ENCODE data around the gene SCG2. TPM values are rescaled to one million over a fixed set of nuclear protein-coding genes. Genes with fewer than 3 reads are reported as not detected.

Gene SCG2
- total and polyA plus RNA-seq, 4 donors, result 1.5 to 6.0 (median 2.9) TPM

DNA sequence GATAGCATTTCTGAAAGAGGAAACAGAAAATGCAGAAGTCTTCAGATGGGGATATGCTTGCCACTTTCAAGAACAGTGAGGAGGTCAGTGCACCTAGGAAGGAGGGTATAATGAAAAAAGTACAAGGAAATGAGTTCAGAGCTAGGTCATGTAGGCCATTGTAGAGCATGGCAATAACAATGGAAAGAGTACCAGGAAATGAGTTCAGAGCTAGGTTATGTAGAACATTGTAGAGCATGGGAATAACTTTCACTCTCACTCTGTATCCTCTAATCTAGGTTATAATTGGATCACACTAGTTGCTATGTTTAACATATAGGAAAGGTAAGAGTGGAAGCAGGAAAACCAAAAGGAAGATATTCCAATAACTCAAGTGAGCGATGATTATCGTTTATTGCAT is 12.3 kb downstream of the SCG2 start:
- WGBS, 2 donors, result 94% methylated on average over 2 of the region's 2 CpGs
- intact Hi-C loops (cut with DNase I), result no loop called here
- no peaks in the 10 kb centered on the region for H3K27me3 ChIP-seq (ENCODE audit: control insufficient read depth in 1 of 2, insufficient read depth in 2 of 2, low read length in 1 of 2)
- DNase-seq, result no peak
- no peaks in the 10 kb centered on the region for H3K9me3 ChIP-seq (ENCODE audit: control insufficient read depth, low read length)
- peaks cover 0 to 1% of the 10 kb centered on the region in 2 donors for H3K4me1 ChIP-seq (ENCODE audit: control insufficient read depth in 1 of 2, insufficient read depth in 2 of 2, low read length in 2 of 2)
- no peaks in the 10 kb centered on the region for H3K36me3 ChIP-seq (ENCODE audit: control insufficient read depth in 1 of 2, insufficient read depth in 2 of 2, low read length in 1 of 2)
- H3K27ac ChIP-seq (ENCODE audit: low read depth in 1 of 2, low read length in 2 of 2), result no peak overlapping the region
- ATAC-seq (ENCODE audit: low FRiP score), result no peak
- H3K4me3 ChIP-seq (ENCODE audit: low read length in 2 of 2), result no peak overlapping the region

DNA sequence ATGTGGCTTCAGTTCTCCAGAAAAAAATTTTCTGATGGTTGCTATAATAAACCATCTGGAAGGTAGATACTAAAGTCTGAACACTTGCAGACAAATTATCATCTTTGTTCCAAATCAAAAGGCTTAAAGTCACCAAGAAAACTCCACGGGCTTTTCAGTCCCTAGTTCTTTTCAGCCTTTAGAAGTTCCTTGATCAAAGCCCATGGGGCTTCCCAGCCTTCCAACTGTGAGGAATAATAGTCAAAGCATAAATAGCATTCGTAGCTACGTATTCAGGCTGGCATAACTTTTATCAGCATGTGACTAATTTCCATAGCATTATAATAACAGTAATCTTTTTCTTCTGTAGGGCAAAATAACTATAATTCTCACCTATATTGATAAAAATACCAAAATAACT is 13.9 kb downstream of the SCG2 start:
- H3K27me3 ChIP-seq (ENCODE audit: control insufficient read depth in 1 of 2, insufficient read depth in 2 of 2, low read length in 1 of 2), result no peaks in the 10 kb centered on the region
- no peaks in the 10 kb centered on the region for H3K36me3 ChIP-seq (ENCODE audit: control insufficient read depth in 1 of 2, insufficient read depth in 2 of 2, low read length in 1 of 2)
- intact Hi-C loops (cut with DNase I), result no loop called here
- WGBS, 2 donors, result 44 to 45% methylated on average over 3 of the region's 3 CpGs
- no peak overlapping the region for H3K27ac ChIP-seq (ENCODE audit: low read depth in 1 of 2, low read length in 2 of 2)
- H3K4me3 ChIP-seq (ENCODE audit: low read length in 2 of 2), result no peak overlapping the region
- no peaks in the 10 kb centered on the region for H3K9me3 ChIP-seq (ENCODE audit: control insufficient read depth, low read length)
- no peak for ATAC-seq (ENCODE audit: low FRiP score)
- no peak for DNase-seq
- H3K4me1 ChIP-seq (ENCODE audit: control insufficient read depth in 1 of 2, insufficient read depth in 2 of 2, low read length in 2 of 2), result peaks cover 0 to 1% of the 10 kb centered on the region in 2 donors

GRCh38 chr2:223587301-223587700 is 14.9 kb downstream of the SCG2 start:
- Histone ChIP-seq H3K4me1 (ENCODE audit: control insufficient read depth in 1 of 2, insufficient read depth in 2 of 2, low read length in 2 of 2) (no peaks in the 10 kb centered on the region), H3K4me3 (ENCODE audit: low read length in 2 of 2) (no peak overlapping the region), H3K9me3 (ENCODE audit: control insufficient read depth, low read length) (no peaks in the 10 kb centered on the region), H3K36me3 (ENCODE audit: control insufficient read depth in 1 of 2, insufficient read depth in 2 of 2, low read length in 1 of 2) (no peaks in the 10 kb centered on the region), H3K27ac (ENCODE audit: low read depth in 1 of 2, low read length in 2 of 2) (no peak overlapping the region), H3K27me3 (ENCODE audit: control insufficient read depth in 1 of 2, insufficient read depth in 2 of 2, low read length in 1 of 2) (no peaks in the 10 kb centered on the region)
- ATAC-seq (ENCODE audit: low FRiP score) (no peak), DNase-seq (no peak)
- WGBS, 2 donors, result 54% methylated on average over 3 of the region's 3 CpGs
- intact Hi-C loops (cut with DNase I), result no loop called here

DNA sequence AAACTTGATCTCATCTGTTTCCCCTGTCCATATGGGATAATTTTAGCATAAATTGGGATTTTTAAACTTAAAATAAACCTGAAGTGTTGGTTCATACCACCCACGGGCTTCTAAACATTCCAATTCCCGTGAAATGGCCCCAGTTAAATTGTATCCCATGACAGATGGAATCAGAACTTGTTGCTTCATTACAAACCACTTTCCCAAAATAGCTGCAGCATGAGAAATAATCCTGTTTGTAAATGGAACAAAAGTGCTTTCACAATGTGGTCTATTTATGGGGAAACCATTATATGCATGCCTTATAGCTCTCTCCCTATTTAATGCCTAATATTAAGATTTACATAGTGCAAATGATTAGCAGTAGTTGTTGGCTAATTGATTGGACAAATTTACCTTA is 15.9 kb downstream of the SCG2 start:
- H3K27me3 ChIP-seq (ENCODE audit: control insufficient read depth in 1 of 2, insufficient read depth in 2 of 2, low read length in 1 of 2), result no peaks in the 10 kb centered on the region
- no peaks in the 10 kb centered on the region for H3K36me3 ChIP-seq (ENCODE audit: control insufficient read depth in 1 of 2, insufficient read depth in 2 of 2, low read length in 1 of 2)
- H3K9me3 ChIP-seq (ENCODE audit: control insufficient read depth, low read length), result no peaks in the 10 kb centered on the region
- 27 to 32% methylated on average over 2 of the region's 2 CpGs for WGBS, 2 donors
- H3K4me3 ChIP-seq (ENCODE audit: low read length in 2 of 2), result no peak overlapping the region
- ATAC-seq (ENCODE audit: low FRiP score), result no peak
- DNase-seq, result no peak
- H3K4me1 ChIP-seq (ENCODE audit: control insufficient read depth in 1 of 2, insufficient read depth in 2 of 2, low read length in 2 of 2), result no peaks in the 10 kb centered on the region
- H3K27ac ChIP-seq (ENCODE audit: low read depth in 1 of 2, low read length in 2 of 2), result no peak overlapping the region
- intact Hi-C loops (cut with DNase I), result no loop called here

DNA sequence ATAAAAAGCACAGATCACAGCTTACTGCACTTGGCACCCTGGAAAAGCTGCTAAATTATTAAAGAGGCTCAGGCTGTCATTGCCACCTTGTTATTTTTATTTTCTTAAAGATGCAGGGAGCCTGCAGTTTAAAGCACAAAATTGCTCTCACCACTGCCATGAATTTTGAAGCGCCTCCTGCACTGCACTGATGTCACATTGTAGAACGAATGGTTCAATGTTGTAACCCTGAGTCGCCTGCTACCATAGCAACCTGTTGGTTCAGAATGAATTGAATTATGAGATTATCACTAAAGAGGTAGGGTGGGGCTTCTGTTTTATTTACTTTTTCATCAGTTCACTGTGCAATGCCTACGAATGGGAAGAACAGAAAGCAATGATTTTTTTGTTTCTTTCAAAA is 16.5 kb downstream of the SCG2 start:
- intact Hi-C loops (cut with DNase I), result no loop called here
- ATAC-seq (ENCODE audit: low FRiP score) (no peak), DNase-seq (no peak)
- Histone ChIP-seq H3K9me3 (ENCODE audit: control insufficient read depth, low read length) (no peaks in the 10 kb centered on the region), H3K4me3 (ENCODE audit: low read length in 2 of 2) (no peak overlapping the region), H3K36me3 (ENCODE audit: control insufficient read depth in 1 of 2, insufficient read depth in 2 of 2, low read length in 1 of 2) (no peaks in the 10 kb centered on the region), H3K27me3 (ENCODE audit: control insufficient read depth in 1 of 2, insufficient read depth in 2 of 2, low read length in 1 of 2) (no peaks in the 10 kb centered on the region), H3K27ac (ENCODE audit: low read depth in 1 of 2, low read length in 2 of 2) (no peak overlapping the region), H3K4me1 (ENCODE audit: control insufficient read depth in 1 of 2, insufficient read depth in 2 of 2, low read length in 2 of 2) (no peaks in the 10 kb centered on the region)
- 45 to 55% methylated on average over 4 of the region's 4 CpGs for WGBS, 2 donors

DNA sequence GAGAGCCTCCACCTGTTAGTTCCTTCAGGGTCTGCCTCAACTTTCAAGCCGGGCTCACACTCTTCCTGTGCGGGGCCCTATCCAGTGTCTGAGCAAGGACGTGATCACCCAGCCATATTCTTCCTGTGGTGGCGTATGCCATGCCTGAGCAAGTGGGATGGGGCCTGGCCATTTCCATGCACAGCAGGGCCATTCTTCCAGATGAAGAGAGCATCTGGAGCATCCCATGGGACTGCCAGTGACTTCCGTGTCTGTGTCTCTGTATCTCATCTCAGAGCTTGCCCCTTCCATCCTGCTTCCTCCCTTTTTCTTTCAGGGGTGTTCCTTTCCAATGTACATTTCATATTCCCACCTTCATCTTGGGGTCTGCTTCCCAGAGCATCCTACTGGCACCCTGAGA is 20.2 kb downstream of the SCG2 start:
- no peak for DNase-seq
- 94 to 95% methylated on average over 5 of the region's 5 CpGs for WGBS, 2 donors
- H3K27ac ChIP-seq (ENCODE audit: low read depth in 1 of 2, low read length in 2 of 2), result no peak overlapping the region
- no peak for ATAC-seq (ENCODE audit: low FRiP score)
- H3K4me3 ChIP-seq (ENCODE audit: low read length in 2 of 2), result no peak overlapping the region
- no peaks in the 10 kb centered on the region for H3K9me3 ChIP-seq (ENCODE audit: control insufficient read depth, low read length)
- intact Hi-C loops (cut with DNase I), result no loop called here
- H3K27me3 ChIP-seq (ENCODE audit: control insufficient read depth in 1 of 2, insufficient read depth in 2 of 2, low read length in 1 of 2), result no peaks in the 10 kb centered on the region
- no peaks in the 10 kb centered on the region for H3K36me3 ChIP-seq (ENCODE audit: control insufficient read depth in 1 of 2, insufficient read depth in 2 of 2, low read length in 1 of 2)
- H3K4me1 ChIP-seq (ENCODE audit: control insufficient read depth in 1 of 2, insufficient read depth in 2 of 2, low read length in 2 of 2), result no peaks in the 10 kb centered on the region

GRCh38 chr2:223580951-223581350 is 21.2 kb downstream of the SCG2 start:
- H3K4me3 ChIP-seq (ENCODE audit: low read length in 2 of 2), result no peak overlapping the region
- intact Hi-C loops (cut with DNase I), result no loop called here
- no peak for DNase-seq
- ATAC-seq (ENCODE audit: low FRiP score), result no peak
- H3K9me3 ChIP-seq (ENCODE audit: control insufficient read depth, low read length), result no peaks in the 10 kb centered on the region
- no peaks in the 10 kb centered on the region for H3K36me3 ChIP-seq (ENCODE audit: control insufficient read depth in 1 of 2, insufficient read depth in 2 of 2, low read length in 1 of 2)
- H3K27me3 ChIP-seq (ENCODE audit: control insufficient read depth in 1 of 2, insufficient read depth in 2 of 2, low read length in 1 of 2), result no peaks in the 10 kb centered on the region
- WGBS, 2 donors, result 28 to 31% methylated on average over 6 of the region's 6 CpGs
- H3K4me1 ChIP-seq (ENCODE audit: control insufficient read depth in 1 of 2, insufficient read depth in 2 of 2, low read length in 2 of 2), result no peaks in the 10 kb centered on the region
- H3K27ac ChIP-seq (ENCODE audit: low read depth in 1 of 2, low read length in 2 of 2), result no peak overlapping the region

- no peak overlapping the region for H3K4me3 ChIP-seq (ENCODE audit: low read length in 2 of 2)
- ATAC-seq (ENCODE audit: low FRiP score) (no peak), DNase-seq (no peak)
- WGBS, 2 donors, result 95 to 98% methylated on average over 1 of the region's 1 CpG
- H3K36me3 ChIP-seq (ENCODE audit: control insufficient read depth in 1 of 2, insufficient read depth in 2 of 2, low read length in 1 of 2), result no peaks in the 10 kb centered on the region
- H3K4me1 ChIP-seq (ENCODE audit: control insufficient read depth in 1 of 2, insufficient read depth in 2 of 2, low read length in 2 of 2), result no peaks in the 10 kb centered on the region
- no peaks in the 10 kb centered on the region for H3K27me3 ChIP-seq (ENCODE audit: control insufficient read depth in 1 of 2, insufficient read depth in 2 of 2, low read length in 1 of 2)
- H3K27ac ChIP-seq (ENCODE audit: low read depth in 1 of 2, low read length in 2 of 2), result no peak overlapping the region
- no peaks in the 10 kb centered on the region for H3K9me3 ChIP-seq (ENCODE audit: control insufficient read depth, low read length)
- intact Hi-C loops (cut with DNase I), result no loop called here
Measured at GRCh38 chr2:223578846-223579245, 23.3 kb downstream of the SCG2 start.

DNA sequence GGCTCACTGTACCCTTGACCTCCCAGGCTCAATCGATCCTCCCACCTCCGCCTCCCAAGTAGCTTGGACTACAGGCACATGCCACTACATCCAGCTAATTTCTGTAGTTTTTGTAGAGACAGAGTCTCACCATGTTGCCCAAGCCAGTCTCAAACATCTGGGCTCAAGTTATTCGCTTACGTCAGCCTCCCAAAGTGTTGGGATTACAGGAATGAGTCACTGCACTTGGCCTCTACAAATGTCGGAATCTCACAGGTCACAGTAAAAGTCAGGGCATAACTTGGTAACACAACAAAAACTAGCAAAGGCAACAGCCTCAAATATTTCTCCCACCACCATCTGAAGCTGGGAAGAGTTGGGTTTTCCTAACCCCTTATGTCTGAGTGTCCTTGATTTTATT is 25.3 kb downstream of the SCG2 start:
- Histone ChIP-seq H3K4me1 (ENCODE audit: control insufficient read depth in 1 of 2, insufficient read depth in 2 of 2, low read length in 2 of 2) (no peaks in the 10 kb centered on the region), H3K9me3 (ENCODE audit: control insufficient read depth, low read length) (no peaks in the 10 kb centered on the region), H3K27ac (ENCODE audit: low read depth in 1 of 2, low read length in 2 of 2) (no peak overlapping the region), H3K4me3 (ENCODE audit: low read length in 2 of 2) (no peak overlapping the region), H3K27me3 (ENCODE audit: control insufficient read depth in 1 of 2, insufficient read depth in 2 of 2, low read length in 1 of 2) (no peaks in the 10 kb centered on the region), H3K36me3 (ENCODE audit: control insufficient read depth in 1 of 2, insufficient read depth in 2 of 2, low read length in 1 of 2) (no peaks in the 10 kb centered on the region)
- intact Hi-C loops (cut with DNase I), result no loop called here
- DNase-seq, result no peak
- peak; percentile 66 for ATAC-seq (ENCODE audit: low FRiP score)
- WGBS, 2 donors, result 47 to 52% methylated on average over 5 of the region's 5 CpGs

Measured in aorta (tissue), 5 donors.